ENCODE data around the gene SMG9. TPM values are rescaled to one million over a fixed set of nuclear protein-coding genes. Genes with fewer than 3 reads are reported as not detected.

Gene SMG9
- total RNA-seq, 1 experiment from 2014 or later = 52.2 TPM

DNA sequence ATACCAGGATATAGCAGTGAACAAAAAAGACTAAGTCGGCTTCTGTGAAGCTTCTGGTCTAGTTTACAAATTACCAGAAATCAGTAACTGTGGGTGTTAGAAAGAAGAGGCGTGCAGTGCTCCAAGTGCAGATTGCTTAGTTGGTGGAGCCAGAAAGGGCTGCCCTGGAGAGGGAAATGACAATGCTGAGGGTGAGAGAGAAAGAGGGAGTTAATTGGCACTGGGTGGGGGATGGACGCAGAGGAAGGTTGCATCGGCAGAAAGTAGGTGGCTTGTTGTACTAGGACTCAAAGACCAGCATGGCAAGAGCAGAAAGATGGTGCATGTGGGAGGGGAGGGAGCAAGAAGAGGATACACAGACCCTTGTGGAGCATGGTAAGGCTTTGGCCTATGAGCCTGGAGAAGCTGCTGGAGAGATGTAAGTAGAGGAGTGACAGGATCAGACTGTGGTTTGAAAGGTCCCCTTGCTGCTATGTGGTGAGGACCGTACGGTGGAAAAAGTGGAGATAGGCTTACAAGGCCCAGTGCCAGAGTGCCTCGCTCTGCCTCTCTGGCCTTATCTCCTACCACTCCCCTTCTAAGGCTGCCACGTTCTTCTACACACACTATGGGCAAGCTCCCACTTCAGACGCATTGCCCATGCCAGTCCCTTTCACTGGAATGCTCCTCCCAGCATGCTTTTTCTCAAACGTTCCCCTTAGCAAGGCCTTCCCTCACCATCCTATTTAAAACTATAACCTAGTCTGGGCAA is 13.5 kb downstream of the SMG9 start:
- no peaks in the 10 kb centered on the region for H3K23me2 ChIP-seq (ENCODE audit: insufficient read length, low read depth, low read length, poor library complexity, severe bottlenecking)
- H2BK20ac ChIP-seq (ENCODE audit: low read depth, low read length, poor library complexity, severe bottlenecking) = no peak overlapping the region
- WGBS (ENCODE audit: extremely low coverage, insufficient read length, low lambda C conversion rate) = no CpG with 5 or more reads among the region's 10 CpGs
- no peak overlapping the region for H4K91ac ChIP-seq (ENCODE audit: insufficient read length, low read depth, low read length)
- no peak for TF ChIP-seq CTCF (conservative IDR thresholded peaks at IDR 0.05)
- no peaks in the 10 kb centered on the region for H3K9me3 Mint-ChIP-seq
- H2AFZ ChIP-seq (ENCODE audit: low read length) = no peak overlapping the region
- H3K27me3 Mint-ChIP-seq (ENCODE audit: low read depth) = no peaks in the 10 kb centered on the region
- no peak overlapping the region for H3K4me2 ChIP-seq (ENCODE audit: insufficient read depth, insufficient read length, low read length)
- no peak overlapping the region for H3K27ac ChIP-seq (ENCODE audit: insufficient read length, low read depth, low read length)
- H2BK120ac ChIP-seq (ENCODE audit: low read depth, low read length, poor library complexity, severe bottlenecking) = no peak overlapping the region
- DNase-seq = no peak
- no peaks in the 10 kb centered on the region for H3K4me1 Mint-ChIP-seq
- H3K23ac ChIP-seq (ENCODE audit: insufficient read length, low read depth, low read length) = no peak overlapping the region
- no peak overlapping the region for H2BK15ac ChIP-seq (ENCODE audit: low read depth, low read length)
- H4K8ac ChIP-seq (replicated peaks; ENCODE audit: insufficient read length, low read depth, low read length) = no peak overlapping the region
- H3K18ac ChIP-seq (ENCODE audit: insufficient read length, low read depth, low read length) = no peak overlapping the region
- no peak overlapping the region for H3K4ac ChIP-seq (ENCODE audit: low read depth, low read length)
- H3K79me2 ChIP-seq (ENCODE audit: insufficient read depth, low read length) = no peaks in the 10 kb centered on the region
- no peak overlapping the region for H3K4me3 Mint-ChIP-seq
- no peak overlapping the region for H4K5ac ChIP-seq (ENCODE audit: insufficient read length, low read depth, low read length)
- H2BK12ac ChIP-seq (ENCODE audit: insufficient read length, low read depth, low read length) = no peak overlapping the region
- H3K36me3 Mint-ChIP-seq (ENCODE audit: insufficient read depth in 1 of 3, low read depth in 3 of 3) = peaks cover 50 to 86% (median 83%) of the 10 kb centered on the region in 3 experiments; a peak in 6 of 7 replicates
- no peak overlapping the region for H3K9ac ChIP-seq (ENCODE audit: extremely low read depth, insufficient read length, low read length)
- no peak overlapping the region for H2BK5ac ChIP-seq (ENCODE audit: insufficient read length, low read length)
- no peaks in the 10 kb centered on the region for H3K79me1 ChIP-seq (ENCODE audit: insufficient read depth, low read depth, low read length, poor library complexity, severe bottlenecking)
- H2AK5ac ChIP-seq (ENCODE audit: insufficient read length, low read length) = no peak overlapping the region
- no peaks in the 10 kb centered on the region for H4K20me1 ChIP-seq (ENCODE audit: control insufficient read depth, insufficient read depth, insufficient read length)
- no peaks in the 10 kb centered on the region for H3K9me3 ChIP-seq (ENCODE audit: control insufficient read depth, low read depth, low read length)
- H3T11ph ChIP-seq (ENCODE audit: low read length) = no peak overlapping the region
- H3K27ac Mint-ChIP-seq = no peak overlapping the region
- H3K27me3 ChIP-seq (ENCODE audit: insufficient read depth, low read length) = no peaks in the 10 kb centered on the region
- no peak overlapping the region for H3K14ac ChIP-seq (ENCODE audit: insufficient read depth, low read length)
- H3K4me1 ChIP-seq (ENCODE audit: insufficient read depth, low read length) = no peaks in the 10 kb centered on the region
- no peak overlapping the region for H3K56ac ChIP-seq (ENCODE audit: insufficient read length, low read depth, low read length)

Measured in H9 (cell line).